HEK293 (cell line): Measurements from ENCODE around the gene EXOC3.

Experiments
- CTCF ChIA-PET: fragments of 350-600 bp; formaldehyde crosslinking; extraction: SDS; loops from one replicate; lab custom pipeline; 2021; ENCODE audit warnings: antibody characterized with exemption; lab: Yijun Ruan, JAX
- POLR2A ChIA-PET: fragments of 300-600 bp; formaldehyde crosslinking; extraction: SDS; loops from one replicate; lab custom pipeline; 2020; ENCODE audit warnings: antibody characterized with exemption, inconsistent platforms; lab: Yijun Ruan, JAX
- H3K27ac ChIP-seq: fragments of 200-500 bp; sonication (Bioruptor generic); 2 replicates; pipeline ENCODE4 v1.5.1; 2014; ENCODE audit warnings: low read depth, low read length, control low read depth, inconsistent platforms; ENCODE audit errors: extremely low read depth
- H3K36me3 ChIP-seq, 2 experiments: fragments of 200-500 bp in 1 of 2; sonication (Bioruptor generic) in 1 of 2; 1 replicate in 1 of 2; 2 replicates in 1 of 2; pipeline ENCODE4 v1.5.1; 2014 to 2017; ENCODE audit warnings: inconsistent platforms in 2 of 2, low read length in 2 of 2; ENCODE audit not compliant: control insufficient read depth in 2 of 2, insufficient read depth in 1 of 2
- H3K4me1 ChIP-seq: fragments of 200-500 bp; sonication (Bioruptor generic); 2 replicates; pipeline ENCODE4 v1.5.1; 2014; ENCODE audit warnings: mild to moderate bottlenecking, low read length, inconsistent platforms; ENCODE audit not compliant: control insufficient read depth, insufficient read depth
- H3K4me3 ChIP-seq: 2 replicates; pipeline ENCODE4 v1.5.1; 2011; ENCODE audit warnings: low read depth, mild to moderate bottlenecking, control low read depth, low read length, moderate library complexity
- H3K9me3 ChIP-seq: fragments of 200-500 bp; sonication (Bioruptor generic); 2 replicates; pipeline ENCODE4 v1.5.1; 2014; ENCODE audit warnings: low read depth, low read length, inconsistent platforms; ENCODE audit not compliant: control insufficient read depth, insufficient read depth
- GFI1B ChIP-seq: fragments of 450-650 bp; formaldehyde crosslinking; IDR thresholded peaks from 2 replicates; pipeline ENCODE4 v1.5.1; 2016; ENCODE audit warnings: missing biosample characterization, missing genetic modification characterization
- HOXA7 ChIP-seq: sonication (generic); formaldehyde crosslinking; IDR thresholded peaks from 2 replicates; pipeline ENCODE4 v1.8.1; 2022; ENCODE audit warnings: missing genetic modification reagents, borderline replicate concordance
- KLF10 ChIP-seq: fragments of 450-650 bp; IDR thresholded peaks from 2 replicates; pipeline ENCODE4 v1.5.1; 2018; ENCODE audit warnings: missing biosample characterization, mild to moderate bottlenecking, missing genetic modification characterization
- YY2 ChIP-seq: fragments of 450-650 bp; formaldehyde crosslinking; IDR thresholded peaks from 2 replicates; pipeline ENCODE4 v1.5.1; 2016; ENCODE audit warnings: missing biosample characterization, missing genetic modification characterization
- ZBTB1 ChIP-seq: fragments of 450-650 bp; formaldehyde crosslinking; IDR thresholded peaks from 2 replicates; pipeline ENCODE4 v1.5.1; 2016; ENCODE audit warnings: missing biosample characterization, missing genetic modification characterization
- ZBTB21 ChIP-seq: fragments of 450-650 bp; formaldehyde crosslinking; IDR thresholded peaks from 2 replicates; pipeline ENCODE4 v1.5.1; 2017; ENCODE audit warnings: missing biosample characterization, missing genetic modification characterization
- ZNF133 ChIP-seq: fragments of 450-650 bp; formaldehyde crosslinking; IDR thresholded peaks from 2 replicates; pipeline ENCODE4 v1.5.1; 2016; ENCODE audit warnings: missing biosample characterization, missing genetic modification characterization
- ZNF202 ChIP-seq: fragments of 450-650 bp; formaldehyde crosslinking; IDR thresholded peaks from 2 replicates; pipeline ENCODE4 v1.5.1; 2016; ENCODE audit warnings: missing biosample characterization, missing genetic modification characterization, borderline replicate concordance
- ZNF211 ChIP-seq: fragments of 450-650 bp; formaldehyde crosslinking; IDR thresholded peaks from 2 replicates; pipeline ENCODE4 v1.5.1; 2016; ENCODE audit warnings: low read depth, missing biosample characterization, missing genetic modification characterization
- ZNF292 ChIP-seq: fragments of 450-650 bp; formaldehyde crosslinking; IDR thresholded peaks from 2 replicates; pipeline ENCODE4 v1.5.1; 2016; ENCODE audit warnings: low read depth, missing biosample characterization, missing genetic modification characterization, borderline replicate concordance
- ZNF510 ChIP-seq: fragments of 450-650 bp; formaldehyde crosslinking; IDR thresholded peaks from 2 replicates; pipeline ENCODE4 v1.5.1; 2018; ENCODE audit warnings: mild to moderate bottlenecking, missing genetic modification characterization, missing biosample characterization; ENCODE audit not compliant: insufficient replicate concordance
- ZNF585B ChIP-seq: fragments of 450-650 bp; formaldehyde crosslinking; IDR thresholded peaks from 2 replicates; pipeline ENCODE4 v1.5.1; 2016; ENCODE audit warnings: missing biosample characterization, missing genetic modification characterization
- TF ChIP-seq, protein P1 (sequence below): fragments of 450-650 bp; IDR thresholded peaks from 2 replicates; pipeline ENCODE4 v1.5.1; 2018; ENCODE audit warnings: missing biosample characterization, mild to moderate bottlenecking, missing genetic modification characterization
- TF ChIP-seq, protein P2 (sequence below): fragments of 450-650 bp; formaldehyde crosslinking; IDR thresholded peaks from 2 replicates; pipeline ENCODE4 v1.5.1; 2016; ENCODE audit warnings: missing biosample characterization, missing genetic modification characterization
- TF ChIP-seq, protein P3 (sequence below): fragments of 450-650 bp; formaldehyde crosslinking; conservative IDR thresholded peaks from 2 replicates; pipeline ENCODE4 v1.5.1; 2016; ENCODE audit warnings: low read depth, missing biosample characterization, missing genetic modification characterization
- TF ChIP-seq, protein P4 (sequence below): fragments of 450-650 bp; formaldehyde crosslinking; IDR thresholded peaks from 2 replicates; pipeline ENCODE4 v1.5.1; 2016; ENCODE audit warnings: missing biosample characterization, missing genetic modification characterization
- TF ChIP-seq, protein P5 (sequence below): fragments of 450-650 bp; formaldehyde crosslinking; IDR thresholded peaks from 2 replicates; pipeline ENCODE4 v1.5.1; 2016; ENCODE audit warnings: missing biosample characterization, missing genetic modification characterization
- TF ChIP-seq, protein P6 (sequence below): fragments of 450-650 bp; formaldehyde crosslinking; IDR thresholded peaks from 2 replicates; pipeline ENCODE4 v1.5.1; 2016; ENCODE audit warnings: missing biosample characterization, missing genetic modification characterization
- TF ChIP-seq, protein P7 (sequence below): fragments of 450-650 bp; formaldehyde crosslinking; IDR thresholded peaks from 2 replicates; pipeline ENCODE4 v1.5.1; 2016; ENCODE audit warnings: missing biosample characterization, missing genetic modification characterization, low read depth

Gene EXOC3

DNA sequence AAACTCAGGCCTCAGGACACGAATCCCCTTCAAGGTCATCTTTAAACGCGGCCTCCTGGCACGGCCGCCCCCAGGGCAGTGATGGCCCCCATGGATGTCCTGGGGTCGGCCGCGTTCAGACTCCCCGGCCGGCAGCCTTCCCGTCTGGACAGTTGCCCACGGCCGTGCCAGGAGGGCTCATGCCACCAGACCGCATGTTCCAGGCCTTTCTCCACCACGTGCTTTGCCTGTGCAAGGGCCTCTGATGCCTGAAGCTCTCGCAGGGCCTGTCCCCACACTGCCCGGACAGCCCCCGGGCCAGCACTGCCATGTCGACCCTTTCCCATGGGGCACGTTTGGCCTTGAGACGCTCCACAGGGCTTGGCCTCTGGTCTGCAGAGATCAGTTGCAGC lies 46.7 kb downstream of the EXOC3 start:
- no peaks in the 10 kb centered on the region for H3K36me3 ChIP-seq
- POLR2A ChIA-PET, result no interaction called here
- H3K27ac ChIP-seq, result no peak overlapping the region
- no peaks in the 10 kb centered on the region for H3K9me3 ChIP-seq
- H3K4me1 ChIP-seq, result no peaks in the 10 kb centered on the region
- H3K4me3 ChIP-seq, result no peak overlapping the region
- CTCF ChIA-PET, result no interaction called here
- TF ChIP-seq ZNF211 (tag by site-specific recombination) (no peak), ZNF133 (tag by site-specific recombination) (no peak), KLF10 (tag by site-specific recombination) (no peak), ZNF510 (tag by site-specific recombination) (no peak)
- TF ChIP-seq, protein P1, sequence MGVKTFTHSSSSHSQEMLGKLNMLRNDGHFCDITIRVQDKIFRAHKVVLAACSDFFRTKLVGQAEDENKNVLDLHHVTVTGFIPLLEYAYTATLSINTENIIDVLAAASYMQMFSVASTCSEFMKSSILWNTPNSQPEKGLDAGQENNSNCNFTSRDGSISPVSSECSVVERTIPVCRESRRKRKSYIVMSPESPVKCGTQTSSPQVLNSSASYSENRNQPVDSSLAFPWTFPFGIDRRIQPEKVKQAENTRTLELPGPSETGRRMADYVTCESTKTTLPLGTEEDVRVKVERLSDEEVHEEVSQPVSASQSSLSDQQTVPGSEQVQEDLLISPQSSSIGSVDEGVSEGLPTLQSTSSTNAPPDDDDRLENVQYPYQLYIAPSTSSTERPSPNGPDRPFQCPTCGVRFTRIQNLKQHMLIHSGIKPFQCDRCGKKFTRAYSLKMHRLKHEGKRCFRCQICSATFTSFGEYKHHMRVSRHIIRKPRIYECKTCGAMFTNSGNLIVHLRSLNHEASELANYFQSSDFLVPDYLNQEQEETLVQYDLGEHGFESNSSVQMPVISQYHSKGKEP (tag by site-specific recombination), result no peak
- TF ChIP-seq, protein P2, sequence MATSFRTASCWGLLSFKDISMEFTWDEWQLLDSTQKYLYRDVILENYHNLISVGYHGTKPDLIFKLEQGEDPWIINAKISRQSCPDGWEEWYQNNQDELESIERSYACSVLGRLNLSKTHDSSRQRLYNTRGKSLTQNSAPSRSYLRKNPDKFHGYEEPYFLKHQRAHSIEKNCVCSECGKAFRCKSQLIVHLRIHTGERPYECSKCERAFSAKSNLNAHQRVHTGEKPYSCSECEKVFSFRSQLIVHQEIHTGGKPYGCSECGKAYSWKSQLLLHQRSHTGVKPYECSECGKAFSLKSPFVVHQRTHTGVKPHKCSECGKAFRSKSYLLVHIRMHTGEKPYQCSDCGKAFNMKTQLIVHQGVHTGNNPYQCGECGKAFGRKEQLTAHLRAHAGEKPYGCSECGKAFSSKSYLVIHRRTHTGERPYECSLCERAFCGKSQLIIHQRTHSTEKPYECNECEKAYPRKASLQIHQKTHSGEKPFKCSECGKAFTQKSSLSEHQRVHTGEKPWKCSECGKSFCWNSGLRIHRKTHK (tag by site-specific recombination), result no peak
- TF ChIP-seq, protein P3, sequence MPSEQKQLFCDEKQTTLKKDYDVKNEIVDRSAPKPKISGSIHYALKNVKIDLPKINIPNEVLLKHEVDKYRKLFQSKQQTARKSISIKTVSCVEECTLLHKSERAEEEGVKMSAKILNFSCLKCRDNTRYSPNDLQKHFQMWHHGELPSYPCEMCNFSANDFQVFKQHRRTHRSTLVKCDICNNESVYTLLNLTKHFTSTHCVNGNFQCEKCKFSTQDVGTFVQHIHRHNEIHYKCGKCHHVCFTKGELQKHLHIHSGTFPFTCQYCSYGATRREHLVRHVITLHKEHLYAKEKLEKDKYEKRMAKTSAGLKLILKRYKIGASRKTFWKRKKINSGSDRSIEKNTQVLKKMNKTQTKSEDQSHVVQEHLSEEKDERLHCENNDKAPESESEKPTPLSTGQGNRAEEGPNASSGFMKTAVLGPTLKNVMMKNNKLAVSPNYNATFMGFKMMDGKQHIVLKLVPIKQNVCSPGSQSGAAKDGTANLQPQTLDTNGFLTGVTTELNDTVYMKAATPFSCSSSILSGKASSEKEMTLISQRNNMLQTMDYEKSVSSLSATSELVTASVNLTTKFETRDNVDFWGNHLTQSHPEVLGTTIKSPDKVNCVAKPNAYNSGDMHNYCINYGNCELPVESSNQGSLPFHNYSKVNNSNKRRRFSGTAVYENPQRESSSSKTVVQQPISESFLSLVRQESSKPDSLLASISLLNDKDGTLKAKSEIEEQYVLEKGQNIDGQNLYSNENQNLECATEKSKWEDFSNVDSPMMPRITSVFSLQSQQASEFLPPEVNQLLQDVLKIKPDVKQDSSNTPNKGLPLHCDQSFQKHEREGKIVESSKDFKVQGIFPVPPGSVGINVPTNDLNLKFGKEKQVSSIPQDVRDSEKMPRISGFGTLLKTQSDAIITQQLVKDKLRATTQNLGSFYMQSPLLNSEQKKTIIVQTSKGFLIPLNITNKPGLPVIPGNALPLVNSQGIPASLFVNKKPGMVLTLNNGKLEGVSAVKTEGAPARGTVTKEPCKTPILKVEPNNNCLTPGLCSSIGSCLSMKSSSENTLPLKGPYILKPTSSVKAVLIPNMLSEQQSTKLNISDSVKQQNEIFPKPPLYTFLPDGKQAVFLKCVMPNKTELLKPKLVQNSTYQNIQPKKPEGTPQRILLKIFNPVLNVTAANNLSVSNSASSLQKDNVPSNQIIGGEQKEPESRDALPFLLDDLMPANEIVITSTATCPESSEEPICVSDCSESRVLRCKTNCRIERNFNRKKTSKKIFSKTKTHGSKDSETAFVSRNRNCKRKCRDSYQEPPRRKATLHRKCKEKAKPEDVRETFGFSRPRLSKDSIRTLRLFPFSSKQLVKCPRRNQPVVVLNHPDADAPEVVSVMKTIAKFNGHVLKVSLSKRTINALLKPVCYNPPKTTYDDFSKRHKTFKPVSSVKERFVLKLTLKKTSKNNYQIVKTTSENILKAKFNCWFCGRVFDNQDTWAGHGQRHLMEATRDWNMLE (tag by site-specific recombination), result no peak
- TF ChIP-seq, protein P4, sequence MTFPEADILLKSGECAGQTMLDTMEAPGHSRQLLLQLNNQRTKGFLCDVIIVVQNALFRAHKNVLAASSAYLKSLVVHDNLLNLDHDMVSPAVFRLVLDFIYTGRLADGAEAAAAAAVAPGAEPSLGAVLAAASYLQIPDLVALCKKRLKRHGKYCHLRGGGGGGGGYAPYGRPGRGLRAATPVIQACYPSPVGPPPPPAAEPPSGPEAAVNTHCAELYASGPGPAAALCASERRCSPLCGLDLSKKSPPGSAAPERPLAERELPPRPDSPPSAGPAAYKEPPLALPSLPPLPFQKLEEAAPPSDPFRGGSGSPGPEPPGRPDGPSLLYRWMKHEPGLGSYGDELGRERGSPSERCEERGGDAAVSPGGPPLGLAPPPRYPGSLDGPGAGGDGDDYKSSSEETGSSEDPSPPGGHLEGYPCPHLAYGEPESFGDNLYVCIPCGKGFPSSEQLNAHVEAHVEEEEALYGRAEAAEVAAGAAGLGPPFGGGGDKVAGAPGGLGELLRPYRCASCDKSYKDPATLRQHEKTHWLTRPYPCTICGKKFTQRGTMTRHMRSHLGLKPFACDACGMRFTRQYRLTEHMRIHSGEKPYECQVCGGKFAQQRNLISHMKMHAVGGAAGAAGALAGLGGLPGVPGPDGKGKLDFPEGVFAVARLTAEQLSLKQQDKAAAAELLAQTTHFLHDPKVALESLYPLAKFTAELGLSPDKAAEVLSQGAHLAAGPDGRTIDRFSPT (tag by site-specific recombination), result no peak

DNA sequence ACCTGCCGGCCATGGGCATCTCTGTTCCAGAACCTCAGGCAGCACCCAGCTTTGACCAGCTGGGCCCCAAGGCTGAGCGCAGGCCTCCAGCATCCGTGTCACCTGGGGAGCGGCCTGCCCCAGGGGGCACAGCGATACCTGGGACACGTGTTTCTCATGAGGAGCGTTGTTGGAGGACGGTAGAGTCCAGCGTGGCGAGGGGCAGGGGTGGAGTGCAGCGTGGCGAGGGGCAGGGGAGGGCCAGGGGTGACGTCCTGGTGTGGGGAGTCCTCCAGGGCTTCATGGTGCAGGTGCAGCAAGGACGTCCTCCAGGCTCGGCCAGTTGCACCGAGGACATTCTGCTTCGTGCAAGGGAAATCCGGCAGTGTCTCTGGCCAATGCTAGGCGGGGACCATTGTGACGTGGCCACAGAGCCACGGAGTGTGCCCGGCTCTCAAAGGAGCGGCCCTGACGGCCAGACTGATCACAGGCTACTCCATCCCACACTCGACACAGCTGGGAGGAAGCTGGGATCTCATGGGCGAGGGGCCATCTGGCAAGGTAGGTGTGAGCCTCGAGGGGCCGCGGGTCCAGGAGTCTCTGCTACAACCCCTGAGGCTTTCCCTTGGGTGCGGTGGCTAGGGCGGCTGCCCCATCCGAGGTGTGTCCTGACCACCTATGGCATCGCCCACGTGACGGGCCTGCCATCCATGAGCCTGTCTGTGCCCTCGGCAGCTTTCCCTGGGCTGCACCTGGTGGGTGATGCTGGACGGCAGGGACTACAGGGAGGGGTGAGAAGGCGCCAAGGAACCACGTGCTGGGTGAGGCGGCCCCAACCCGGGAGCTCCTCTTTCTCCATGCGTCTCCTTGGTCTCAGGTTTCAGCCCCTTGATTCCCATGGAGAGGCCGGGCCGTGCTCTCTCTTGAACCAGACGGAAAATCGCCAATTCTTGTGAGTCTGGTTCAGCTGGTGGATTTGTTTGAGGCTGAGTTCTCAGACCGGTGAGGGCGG lies 47.4 kb downstream of the EXOC3 start:
- Histone ChIP-seq H3K27ac (no peak overlapping the region), H3K36me3 (no peaks in the 10 kb centered on the region), H3K4me3 (no peak overlapping the region), H3K4me1 (no peaks in the 10 kb centered on the region), H3K9me3 (no peaks in the 10 kb centered on the region)
- CTCF ChIA-PET, result no interaction called here
- POLR2A ChIA-PET, result interaction anchor here (1.3 kb wide), 1 partner anchor 13 kb away, joined by 4 read pairs; no protein-coding TSS in a partner anchor
- TF ChIP-seq, protein P5, sequence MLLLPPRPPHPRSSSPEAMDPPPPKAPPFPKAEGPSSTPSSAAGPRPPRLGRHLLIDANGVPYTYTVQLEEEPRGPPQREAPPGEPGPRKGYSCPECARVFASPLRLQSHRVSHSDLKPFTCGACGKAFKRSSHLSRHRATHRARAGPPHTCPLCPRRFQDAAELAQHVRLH (tag by site-specific recombination), result no peak
- TF ChIP-seq ZBTB1 (tag by site-specific recombination) (no peak), ZNF292 (tag by site-specific recombination) (no peak), ZNF585B (tag by site-specific recombination) (no peak), YY2 (no peak), HOXA7 (CRISPR knock-in tag) (no peak), ZNF202 (no peak), GFI1B (tag by site-specific recombination) (no peak), ZBTB21 (tag by site-specific recombination) (no peak)
- TF ChIP-seq, protein P6, sequence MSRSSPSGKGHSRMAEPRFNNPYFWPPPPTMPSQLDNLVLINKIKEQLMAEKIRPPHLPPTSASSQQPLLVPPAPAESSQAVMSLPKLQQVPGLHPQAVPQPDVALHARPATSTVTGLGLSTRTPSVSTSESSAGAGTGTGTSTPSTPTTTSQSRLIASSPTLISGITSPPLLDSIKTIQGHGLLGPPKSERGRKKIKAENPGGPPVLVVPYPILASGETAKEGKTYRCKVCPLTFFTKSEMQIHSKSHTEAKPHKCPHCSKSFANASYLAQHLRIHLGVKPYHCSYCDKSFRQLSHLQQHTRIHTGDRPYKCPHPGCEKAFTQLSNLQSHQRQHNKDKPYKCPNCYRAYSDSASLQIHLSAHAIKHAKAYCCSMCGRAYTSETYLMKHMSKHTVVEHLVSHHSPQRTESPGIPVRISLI (tag by site-specific recombination), result no peak
- TF ChIP-seq, protein P7, sequence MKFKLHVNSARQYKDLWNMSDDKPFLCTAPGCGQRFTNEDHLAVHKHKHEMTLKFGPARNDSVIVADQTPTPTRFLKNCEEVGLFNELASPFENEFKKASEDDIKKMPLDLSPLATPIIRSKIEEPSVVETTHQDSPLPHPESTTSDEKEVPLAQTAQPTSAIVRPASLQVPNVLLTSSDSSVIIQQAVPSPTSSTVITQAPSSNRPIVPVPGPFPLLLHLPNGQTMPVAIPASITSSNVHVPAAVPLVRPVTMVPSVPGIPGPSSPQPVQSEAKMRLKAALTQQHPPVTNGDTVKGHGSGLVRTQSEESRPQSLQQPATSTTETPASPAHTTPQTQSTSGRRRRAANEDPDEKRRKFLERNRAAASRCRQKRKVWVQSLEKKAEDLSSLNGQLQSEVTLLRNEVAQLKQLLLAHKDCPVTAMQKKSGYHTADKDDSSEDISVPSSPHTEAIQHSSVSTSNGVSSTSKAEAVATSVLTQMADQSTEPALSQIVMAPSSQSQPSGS (tag by site-specific recombination), result no peak
